D721Med (cell line): ENCODE data around the gene TMEM258.

Experiments used
- DNase-seq: peaks from one replicate; pipeline ENCODE4 v3.0.0; 2011; ENCODE audit warnings: low spot score; ENCODE audit not compliant: insufficient read length
- FAIRE-seq: peaks from 2 replicates; lab custom pipeline; 2011; peaks lifted over from hg19 to GRCh38; lab: Jason Lieb, UNC
- TF ChIP-seq, protein P1 (sequence below): IDR thresholded peaks from 2 replicates; pipeline ENCODE4 v1.5.1; 2012; ENCODE audit warnings: mild to moderate bottlenecking, control low read depth; ENCODE audit not compliant: insufficient read depth; ENCODE audit errors: missing control alignments

Gene TMEM258

DNA sequence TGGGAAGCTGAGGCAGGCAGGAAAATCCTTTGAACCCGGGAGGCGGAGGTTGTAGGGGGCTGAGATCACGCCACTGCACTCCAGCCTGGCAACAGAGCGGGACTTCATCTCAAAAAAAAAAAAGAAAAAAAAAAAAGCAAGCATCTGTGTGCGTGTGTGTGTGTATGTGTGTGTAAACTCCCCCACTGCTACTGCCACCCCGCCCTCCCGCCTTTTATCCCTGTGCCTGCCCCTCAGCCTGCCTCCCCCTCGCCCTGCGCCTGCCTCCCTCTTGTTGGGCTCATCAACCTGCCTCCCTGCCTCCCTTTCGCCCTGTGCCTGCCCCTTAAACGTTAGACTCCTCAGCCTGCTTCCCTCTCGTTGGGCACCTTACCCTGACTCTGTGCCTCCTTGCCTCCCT lies 18.0 kb downstream of the TMEM258 start:
- FAIRE-seq (no peak), DNase-seq (no peak)
- TF ChIP-seq, protein P1, sequence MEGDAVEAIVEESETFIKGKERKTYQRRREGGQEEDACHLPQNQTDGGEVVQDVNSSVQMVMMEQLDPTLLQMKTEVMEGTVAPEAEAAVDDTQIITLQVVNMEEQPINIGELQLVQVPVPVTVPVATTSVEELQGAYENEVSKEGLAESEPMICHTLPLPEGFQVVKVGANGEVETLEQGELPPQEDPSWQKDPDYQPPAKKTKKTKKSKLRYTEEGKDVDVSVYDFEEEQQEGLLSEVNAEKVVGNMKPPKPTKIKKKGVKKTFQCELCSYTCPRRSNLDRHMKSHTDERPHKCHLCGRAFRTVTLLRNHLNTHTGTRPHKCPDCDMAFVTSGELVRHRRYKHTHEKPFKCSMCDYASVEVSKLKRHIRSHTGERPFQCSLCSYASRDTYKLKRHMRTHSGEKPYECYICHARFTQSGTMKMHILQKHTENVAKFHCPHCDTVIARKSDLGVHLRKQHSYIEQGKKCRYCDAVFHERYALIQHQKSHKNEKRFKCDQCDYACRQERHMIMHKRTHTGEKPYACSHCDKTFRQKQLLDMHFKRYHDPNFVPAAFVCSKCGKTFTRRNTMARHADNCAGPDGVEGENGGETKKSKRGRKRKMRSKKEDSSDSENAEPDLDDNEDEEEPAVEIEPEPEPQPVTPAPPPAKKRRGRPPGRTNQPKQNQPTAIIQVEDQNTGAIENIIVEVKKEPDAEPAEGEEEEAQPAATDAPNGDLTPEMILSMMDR = no peak

DNA sequence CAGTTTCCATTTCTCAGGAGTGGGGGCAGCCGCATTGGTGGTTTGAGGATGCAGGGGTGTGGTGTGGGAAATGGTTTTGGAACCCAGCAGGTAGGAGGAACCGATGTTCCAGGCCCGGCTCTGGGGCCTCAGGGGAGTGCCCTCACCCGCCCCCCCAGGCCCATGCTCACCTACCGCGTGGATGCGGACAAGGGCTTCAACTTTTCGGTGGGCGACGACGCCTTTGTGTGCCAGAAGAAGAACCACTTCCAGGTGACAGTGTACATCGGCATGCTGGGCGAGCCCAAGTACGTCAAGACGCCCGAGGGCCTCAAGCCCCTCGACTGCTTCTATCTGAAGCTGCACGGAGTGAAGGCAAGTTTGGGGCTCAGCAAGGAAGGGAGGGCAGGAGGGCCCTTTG lies 18.6 kb downstream of the TMEM258 start:
- DNase-seq = no peak
- FAIRE-seq = no peak
- TF ChIP-seq, protein P1 = no peak

DNA sequence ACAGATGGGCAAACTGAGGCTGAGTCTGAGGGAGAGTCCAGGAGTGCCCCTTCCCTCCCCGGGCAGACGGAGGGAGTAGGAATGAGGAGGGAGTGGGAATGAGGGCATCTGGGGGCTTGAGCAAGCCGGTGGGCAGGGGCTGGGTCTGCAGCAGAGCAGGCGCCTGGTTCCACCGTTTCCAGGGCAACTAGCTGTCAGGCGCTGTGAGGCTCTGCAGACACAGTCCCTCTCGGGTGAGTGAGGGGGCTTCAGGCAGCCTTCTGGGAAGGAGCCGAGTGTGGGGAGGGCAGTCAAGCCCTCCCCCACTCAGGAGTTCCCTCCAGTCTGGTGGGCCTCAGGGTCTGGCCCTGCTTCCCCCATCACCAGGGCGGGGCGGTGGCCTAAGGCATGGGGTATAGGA lies 19.0 kb downstream of the TMEM258 start:
- TF ChIP-seq, protein P1 = no peak
- FAIRE-seq (no peak), DNase-seq (no peak)

DNA sequence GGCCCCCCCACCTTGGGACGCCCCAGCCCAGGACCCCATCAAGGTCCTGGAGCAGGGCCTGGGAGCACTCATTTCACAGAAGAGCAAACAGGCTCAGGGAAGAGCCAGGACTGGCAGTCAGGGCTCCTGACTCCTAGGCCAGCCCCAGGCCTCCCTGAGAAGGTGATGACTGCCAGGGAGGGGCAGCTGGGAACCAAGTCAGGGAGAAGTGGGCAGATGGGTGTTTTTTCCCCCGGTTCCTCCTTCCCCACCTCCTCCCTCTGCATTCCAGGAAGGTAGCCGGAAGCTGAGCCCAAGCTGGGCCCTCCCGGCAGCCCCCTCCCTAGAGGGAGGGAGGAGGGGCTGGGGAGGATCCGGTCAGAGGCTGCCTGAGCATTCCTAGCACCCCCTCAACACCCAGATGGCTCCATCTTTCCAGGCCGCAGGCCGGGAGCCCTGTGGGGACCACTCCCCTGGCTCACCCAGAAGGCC lies 20.4 kb downstream of the TMEM258 start:
- DNase-seq (no peak), FAIRE-seq (no peak)
- TF ChIP-seq, protein P1 = no peak

DNA sequence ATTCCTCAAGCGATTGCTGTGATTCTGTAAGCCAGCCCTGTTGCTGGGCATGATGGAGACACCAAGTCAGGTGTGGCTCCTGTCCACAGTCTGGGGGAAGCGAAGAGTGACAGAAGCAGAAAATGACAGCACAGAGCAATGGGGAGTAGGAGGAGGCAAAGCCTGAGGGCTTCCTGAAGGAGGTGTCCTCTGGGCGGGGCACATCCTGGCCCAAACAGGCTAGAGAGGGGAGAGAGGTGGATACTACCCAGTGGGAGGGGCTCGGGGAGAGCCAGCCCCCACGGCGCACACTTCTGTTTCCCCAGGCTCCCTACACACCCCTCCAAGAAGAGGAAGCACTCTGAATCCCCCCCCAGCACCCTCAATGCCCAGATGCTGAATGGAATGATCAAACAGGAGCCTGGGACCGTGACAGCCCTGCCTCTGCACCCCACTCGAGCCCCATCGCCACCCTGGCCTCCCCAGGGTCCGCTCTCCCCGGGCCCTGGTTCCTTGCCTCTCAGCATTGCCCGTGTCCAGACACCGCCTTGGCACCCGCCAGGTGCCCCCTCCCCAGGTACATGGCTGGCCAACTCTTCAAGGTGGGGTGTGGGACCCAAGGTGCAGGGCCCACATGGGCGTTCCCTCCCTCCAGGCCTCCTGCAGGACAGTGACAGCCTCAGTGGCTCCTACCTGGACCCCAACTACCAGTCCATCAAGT lies 21.1 kb downstream of the TMEM258 start:
- DNase-seq (no peak), FAIRE-seq (no peak)

DNA sequence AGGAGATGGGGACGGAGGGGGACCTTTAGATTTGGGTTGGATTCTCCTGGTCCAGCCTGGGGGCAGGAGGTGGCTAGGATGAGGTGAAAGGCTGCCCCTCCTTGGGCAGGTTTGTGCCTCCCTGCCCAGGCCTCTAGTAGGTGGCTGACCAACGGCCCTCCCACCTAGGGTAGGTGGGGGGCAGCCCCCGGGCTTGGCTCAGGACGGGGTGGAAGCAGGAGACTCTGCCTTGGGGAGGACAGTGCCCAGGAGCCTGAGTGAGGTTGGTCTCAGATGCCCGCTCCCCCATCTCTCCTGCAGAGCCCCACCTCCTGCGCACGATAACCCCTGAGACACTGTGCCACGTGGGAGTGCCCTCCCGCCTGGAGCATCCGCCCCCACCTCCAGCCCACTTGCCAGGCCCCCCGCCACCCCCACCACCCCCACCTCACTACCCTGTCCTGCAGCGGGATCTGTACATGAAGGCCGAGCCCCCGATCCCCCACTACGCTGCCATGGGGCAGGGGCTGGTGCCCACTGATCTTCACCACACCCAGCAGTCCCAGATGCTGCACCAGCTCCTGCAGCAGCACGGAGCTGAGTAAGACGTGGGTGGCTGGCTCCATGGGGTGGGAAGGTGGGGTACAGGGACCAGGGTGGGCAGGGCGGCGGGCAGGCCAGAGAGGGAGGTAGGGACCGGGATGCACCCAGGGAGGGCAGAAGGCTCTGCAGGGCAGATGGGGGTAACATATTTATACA lies 22.3 kb downstream of the TMEM258 start:
- TF ChIP-seq, protein P1 = no peak
- DNase-seq = no peak
- no peak for FAIRE-seq

More for the DNA sequence above, 21.1 kb downstream of the TMEM258 start:
- TF ChIP-seq, protein P1 = no peak
